ELR (cell line): ENCODE data around the gene GCSH.
"Not testable (repeated sequence)": the region's sequence is repeated elsewhere in the genome, so short reads cannot be mapped to it uniquely, and the experiment has no call there.

Experiments used
- DNase-seq: peaks from one replicate; pipeline ENCODE4 v3.0.0-alpha.2; 2015; ENCODE audit warnings: low read depth

The GCSH gene

GRCh38 chr16:81095953-81096714, at the start of gene GCSH:
Gene GCSH, minus strand, starts transcription at chr16:81096395. Its CDS starts 117 bp downstream, at chr16:81096278.
- peak; percentile 99 for DNase-seq

GRCh38 chr16:81143921-81144471, 47.8 kb upstream of the GCSH start:
- peak; percentile 36 for DNase-seq

GRCh38 chr16:81142864-81143263, 46.7 kb upstream of the GCSH start:
- no peak for DNase-seq

- peak; percentile 25 for DNase-seq
Observed at GRCh38 chr16:81140930-81141780, 45.0 kb upstream of the GCSH start.

- DNase-seq: no peak
Observed at GRCh38 chr16:81138831-81139557, 42.8 kb upstream of the GCSH start.

GRCh38 chr16:81137754-81138153, 41.6 kb upstream of the GCSH start:
- no peak for DNase-seq

GRCh38 chr16:81136390-81137335, 40.5 kb upstream of the GCSH start:
- DNase-seq: peak; percentile 54

GRCh38 chr16:81130126-81130525, 33.9 kb upstream of the GCSH start:
- no peak for DNase-seq

GRCh38 chr16:81128726-81129524, 32.7 kb upstream of the GCSH start:
- DNase-seq: peak; percentile 70

- peak; percentile 99 for DNase-seq
Observed at GRCh38 chr16:81127051-81127450, 30.9 kb upstream of the GCSH start.

- no peak for DNase-seq
Observed at GRCh38 chr16:81123092-81123852, 27.1 kb upstream of the GCSH start.

- DNase-seq: no peak
Observed at GRCh38 chr16:81121474-81121990, 25.3 kb upstream of the GCSH start.

- no peak for DNase-seq
Observed at GRCh38 chr16:81117436-81117835, 21.2 kb upstream of the GCSH start.

GRCh38 chr16:81116285-81116684, 20.1 kb upstream of the GCSH start:
- DNase-seq: no peak

- DNase-seq: no peak
Observed at GRCh38 chr16:81112453-81112852, 16.3 kb upstream of the GCSH start.

GRCh38 chr16:81109274-81109673, 13.1 kb upstream of the GCSH start:
- DNase-seq: not testable (repeated sequence)

GRCh38 chr16:81107511-81107910, 11.3 kb upstream of the GCSH start:
- DNase-seq: no peak

- DNase-seq: no peak
Observed at GRCh38 chr16:81106826-81107503, 10.8 kb upstream of the GCSH start.

- DNase-seq: no peak
Observed at GRCh38 chr16:81105946-81106345, 9.8 kb upstream of the GCSH start.
